ENCODE measurements around the gene ZNF609.

ZNF609 gene

DNA sequence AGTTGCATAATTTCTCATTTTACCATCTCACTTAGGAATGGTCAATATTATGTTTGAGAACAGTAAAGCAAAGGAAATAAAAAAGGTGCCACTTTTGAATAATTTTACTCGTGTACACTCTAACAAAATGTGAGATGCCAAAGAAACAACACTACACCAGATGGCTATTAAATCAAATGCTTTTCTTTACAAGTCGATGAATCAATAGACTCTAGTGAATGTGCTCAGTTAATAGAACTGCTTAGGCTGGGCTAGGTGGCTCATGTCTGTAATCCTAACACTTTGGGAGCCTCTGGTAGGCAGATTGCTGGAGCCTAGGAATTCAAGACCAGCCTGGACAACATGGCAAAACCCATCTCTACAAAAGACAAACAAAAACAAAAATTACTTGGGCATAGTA, 87.9 kb downstream of the ZNF609 start:
- Histone ChIP-seq H3K27ac (ENCODE audit: poor library complexity, severe bottlenecking) (no peak overlapping the region), H3K4me3 (ENCODE audit: severe bottlenecking) (no peak overlapping the region), H3K4me1 (ENCODE audit: insufficient read depth, poor library complexity, severe bottlenecking) (peaks cover 2% of the 10 kb centered on the region), H3K27me3 (ENCODE audit: insufficient read depth, poor library complexity, severe bottlenecking) (no peaks in the 10 kb centered on the region), H3K9me3 (ENCODE audit: severe bottlenecking) (no peaks in the 10 kb centered on the region), H3K36me3 (ENCODE audit: low read depth) (peaks cover 4% of the 10 kb centered on the region; the same call in 1 of the 2 replicates)
- 0 out of 3 replicates have a peak, but pooled peaks have one; percentile 17 for ATAC-seq (ENCODE audit: low read depth)
- no peak for DNase-seq (ENCODE audit: low spot score)
- TF ChIP-seq, protein P1, sequence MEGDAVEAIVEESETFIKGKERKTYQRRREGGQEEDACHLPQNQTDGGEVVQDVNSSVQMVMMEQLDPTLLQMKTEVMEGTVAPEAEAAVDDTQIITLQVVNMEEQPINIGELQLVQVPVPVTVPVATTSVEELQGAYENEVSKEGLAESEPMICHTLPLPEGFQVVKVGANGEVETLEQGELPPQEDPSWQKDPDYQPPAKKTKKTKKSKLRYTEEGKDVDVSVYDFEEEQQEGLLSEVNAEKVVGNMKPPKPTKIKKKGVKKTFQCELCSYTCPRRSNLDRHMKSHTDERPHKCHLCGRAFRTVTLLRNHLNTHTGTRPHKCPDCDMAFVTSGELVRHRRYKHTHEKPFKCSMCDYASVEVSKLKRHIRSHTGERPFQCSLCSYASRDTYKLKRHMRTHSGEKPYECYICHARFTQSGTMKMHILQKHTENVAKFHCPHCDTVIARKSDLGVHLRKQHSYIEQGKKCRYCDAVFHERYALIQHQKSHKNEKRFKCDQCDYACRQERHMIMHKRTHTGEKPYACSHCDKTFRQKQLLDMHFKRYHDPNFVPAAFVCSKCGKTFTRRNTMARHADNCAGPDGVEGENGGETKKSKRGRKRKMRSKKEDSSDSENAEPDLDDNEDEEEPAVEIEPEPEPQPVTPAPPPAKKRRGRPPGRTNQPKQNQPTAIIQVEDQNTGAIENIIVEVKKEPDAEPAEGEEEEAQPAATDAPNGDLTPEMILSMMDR (IDR thresholded peaks at IDR 0.05; ENCODE audit: poor library complexity, severe bottlenecking) = no peak

DNA sequence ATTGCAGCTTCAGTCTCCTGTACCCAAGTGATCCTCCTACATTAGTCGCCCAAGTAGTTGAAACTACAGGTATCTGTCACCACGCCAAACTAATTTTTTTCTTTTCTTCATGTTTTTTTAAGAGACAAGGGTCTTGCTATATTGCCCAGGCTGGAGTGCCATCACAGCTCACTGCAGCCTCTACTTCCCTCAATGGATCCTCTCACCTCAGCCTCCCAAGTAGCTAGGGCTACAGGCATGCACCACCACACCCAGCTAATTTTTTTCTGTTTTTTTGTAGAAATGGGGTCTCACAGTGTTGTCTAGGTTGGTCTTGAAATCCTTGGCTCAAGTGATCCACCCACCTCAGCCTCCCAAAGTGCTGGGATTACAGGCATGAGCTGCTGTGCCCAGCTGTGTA, 89.5 kb downstream of the ZNF609 start:
- ATAC-seq (ENCODE audit: low read depth) = no peak
- Histone ChIP-seq H3K27ac (ENCODE audit: poor library complexity, severe bottlenecking) (no peak overlapping the region), H3K27me3 (ENCODE audit: insufficient read depth, poor library complexity, severe bottlenecking) (no peaks in the 10 kb centered on the region), H3K9me3 (ENCODE audit: severe bottlenecking) (no peaks in the 10 kb centered on the region), H3K4me1 (ENCODE audit: insufficient read depth, poor library complexity, severe bottlenecking) (peaks cover 2% of the 10 kb centered on the region), H3K36me3 (ENCODE audit: low read depth) (peaks cover 4% of the 10 kb centered on the region; the same call in 1 of the 2 replicates), H3K4me3 (ENCODE audit: severe bottlenecking) (no peak overlapping the region)
- TF ChIP-seq, protein P1 (IDR thresholded peaks at IDR 0.05; ENCODE audit: poor library complexity, severe bottlenecking) = no peak
- DNase-seq (ENCODE audit: low spot score) = no peak

DNA sequence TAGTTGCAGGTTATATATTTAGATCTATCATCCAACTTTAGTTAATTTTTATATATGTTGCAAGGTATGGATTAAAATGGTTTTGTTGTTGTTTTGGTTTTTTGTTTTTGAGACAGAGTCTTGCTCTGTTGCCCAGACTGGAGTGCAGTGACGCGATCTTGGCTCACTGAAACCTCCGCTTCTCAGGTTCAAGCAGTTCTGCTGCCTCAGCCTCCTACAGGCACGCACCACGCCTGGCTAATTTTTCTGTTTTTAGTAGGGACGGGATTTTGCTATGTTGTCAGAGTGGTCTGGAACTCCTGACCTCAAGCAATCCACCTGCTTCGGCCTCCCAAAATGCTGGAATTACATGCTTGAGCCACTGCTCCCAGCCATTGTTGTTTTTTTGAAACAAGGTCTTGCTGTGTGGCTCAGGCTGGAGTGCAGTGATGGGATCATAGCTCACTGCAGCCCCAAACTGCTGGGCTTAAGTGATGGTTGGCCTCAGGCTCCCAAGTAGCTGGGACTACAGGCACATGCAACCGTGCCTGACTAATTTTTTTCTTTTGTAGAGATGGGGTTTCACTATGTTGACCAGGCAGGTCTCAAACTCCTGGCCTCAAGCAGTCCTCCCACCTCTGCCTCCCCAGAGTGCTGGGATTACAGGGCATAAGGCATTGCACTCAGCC, 92.0 kb downstream of the ZNF609 start:
- no peak for DNase-seq (ENCODE audit: low spot score)
- TF ChIP-seq, protein P1 (IDR thresholded peaks at IDR 0.05; ENCODE audit: poor library complexity, severe bottlenecking) = no peak
- no peak for ATAC-seq (ENCODE audit: low read depth)
- H3K36me3 ChIP-seq (ENCODE audit: low read depth) = peaks cover 4% of the 10 kb centered on the region; the same call in 1 of the 2 replicates
- no peak overlapping the region for H3K27ac ChIP-seq (ENCODE audit: poor library complexity, severe bottlenecking)
- no peaks in the 10 kb centered on the region for H3K27me3 ChIP-seq (ENCODE audit: insufficient read depth, poor library complexity, severe bottlenecking)
- no peaks in the 10 kb centered on the region for H3K9me3 ChIP-seq (ENCODE audit: severe bottlenecking)
- no peak overlapping the region for H3K4me3 ChIP-seq (ENCODE audit: severe bottlenecking)
- peaks cover 2% of the 10 kb centered on the region for H3K4me1 ChIP-seq (ENCODE audit: insufficient read depth, poor library complexity, severe bottlenecking)

DNA sequence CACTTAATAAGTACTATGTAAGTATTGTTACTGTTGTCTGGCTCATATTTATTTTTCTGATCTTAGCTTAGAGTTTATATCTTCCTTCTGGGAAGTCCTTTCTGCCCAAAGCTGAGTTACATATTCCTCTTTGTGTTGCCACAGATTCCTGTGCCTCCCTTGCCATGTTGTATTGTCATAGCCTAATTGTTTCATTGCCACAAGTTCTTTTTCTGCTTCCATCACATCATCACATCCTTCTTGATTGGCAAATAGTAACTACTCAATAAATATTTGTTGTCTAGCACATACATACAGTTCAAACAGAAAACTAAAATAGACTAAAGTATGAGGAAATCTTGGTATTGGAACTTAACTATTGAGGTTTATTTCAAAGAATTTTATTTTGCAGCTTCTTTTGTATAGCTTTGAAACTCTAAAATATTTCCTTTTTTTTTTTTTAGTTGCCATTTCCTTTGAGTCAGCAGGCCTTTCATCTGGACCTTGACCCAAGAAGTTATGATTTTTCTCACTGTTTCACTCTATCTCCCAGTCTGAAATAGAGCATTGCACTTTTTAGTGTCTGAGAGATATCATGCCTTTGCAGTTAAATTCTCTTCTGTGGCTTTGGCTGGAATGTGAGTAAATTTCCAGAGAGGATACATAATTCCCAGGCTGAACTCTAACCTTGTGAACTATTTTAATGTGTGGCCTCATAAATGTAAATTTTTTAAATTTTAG, 98.2 kb downstream of the ZNF609 start:
- no peaks in the 10 kb centered on the region for H3K4me1 ChIP-seq (ENCODE audit: insufficient read depth, poor library complexity, severe bottlenecking)
- no peak overlapping the region for H3K4me3 ChIP-seq (ENCODE audit: severe bottlenecking)
- DNase-seq (ENCODE audit: low spot score) (no peak), ATAC-seq (ENCODE audit: low read depth) (no peak)
- TF ChIP-seq, protein P1 (IDR thresholded peaks at IDR 0.05; ENCODE audit: poor library complexity, severe bottlenecking) = no peak
- H3K27ac ChIP-seq (ENCODE audit: poor library complexity, severe bottlenecking) = no peak overlapping the region
- peaks cover 7% of the 10 kb centered on the region; the same call in 1 of the 2 replicates for H3K36me3 ChIP-seq (ENCODE audit: low read depth)
- H3K27me3 ChIP-seq (ENCODE audit: insufficient read depth, poor library complexity, severe bottlenecking) = no peaks in the 10 kb centered on the region
- no peaks in the 10 kb centered on the region for H3K9me3 ChIP-seq (ENCODE audit: severe bottlenecking)
